GM12878 (cell line): ENCODE results near the gene GRM3. TPM values are rescaled to one million over a fixed set of nuclear protein-coding genes. Genes with fewer than 3 reads are reported as not detected.

Experiments used
- ATAC-seq: fragments of 200-7000 bp; cut with Tn5 transposase; 3 replicates; pipeline ENCODE4 v1.9.1; 2020; ENCODE audit warnings: mild to moderate bottlenecking, moderate library complexity
- BruUV-seq: library from RNA; stranded (reverse); fragments of 400-500 nt; replicated peaks from 2 replicates; lab custom pipeline; 2021; lab: Mats Ljungman, UMichigan
- CTCF ChIA-PET: fragments of 300-600 bp; sonication (Branson Sonifier 250); formaldehyde crosslinking; extraction: SDS; loops from one replicate; lab custom pipeline; 2021; ENCODE audit warnings: inconsistent platforms; lab: Yijun Ruan, JAX
- POLR2A ChIA-PET: fragments of 350-600 bp; formaldehyde crosslinking; extraction: SDS; loops from one replicate; lab custom pipeline; 2021; ENCODE audit warnings: inconsistent platforms; lab: Charles Lee
- RAD21 ChIA-PET: fragments of 300-600 bp; sonication (Branson Sonifier 250); formaldehyde crosslinking; loops from one replicate; lab custom pipeline; 2023; ENCODE audit warnings: antibody characterized with exemption; ENCODE audit not compliant: unreplicated experiment; lab: Charles Lee
- SMC1A ChIA-PET: fragments of 300-600 bp; sonication (Branson Sonifier 250); formaldehyde crosslinking; loops from one replicate; lab custom pipeline; 2023; ENCODE audit not compliant: unreplicated experiment, uncharacterized antibody; lab: Charles Lee
- DNase-seq: peaks from one replicate; pipeline ENCODE4 v3.0.0-alpha.2; 2011; ENCODE audit warnings: low read depth, low spot score
- FAIRE-seq: peaks from 3 replicates; lab custom pipeline; 2011; peaks lifted over from hg19 to GRCh38; lab: Jason Lieb, UNC
- H2AFZ ChIP-seq: 2 replicates; pipeline ENCODE4 v1.6.0; 2011; ENCODE audit warnings: low read depth, low read length, control low read depth; ENCODE audit not compliant: control insufficient read depth
- H3K27ac ChIP-seq: 2 replicates; pipeline ENCODE4 v1.5.1; 2011; ENCODE audit warnings: control low read depth; ENCODE audit not compliant: control insufficient read depth, insufficient read depth
- H3K27me3 ChIP-seq, 2 experiments: replicated peaks in 1 of 2; 2 replicates each; pipeline versions ENCODE4 v1.6.0 to v1.6.1; 2011; ENCODE audit warnings: low read length in 1 of 2; ENCODE audit not compliant: control insufficient read depth in 2 of 2, insufficient read depth in 2 of 2
- H3K36me3 ChIP-seq, 2 experiments: 2 replicates each; pipeline ENCODE4 v1.5.1; 2011; ENCODE audit warnings: low read length in 1 of 2; ENCODE audit not compliant: control insufficient read depth in 2 of 2, insufficient read depth in 2 of 2
- H3K4me1 ChIP-seq: 2 replicates; pipeline ENCODE4 v1.6.1; 2011; ENCODE audit warnings: mild to moderate bottlenecking, low read length, moderate library complexity, mixed read lengths; ENCODE audit not compliant: control insufficient read depth, insufficient read depth
- H3K4me2 ChIP-seq: 2 replicates; pipeline ENCODE4 v1.6.0; 2011; ENCODE audit warnings: control low read depth; ENCODE audit not compliant: control insufficient read depth, insufficient read depth
- H3K4me3 ChIP-seq: fragments of 200-600 bp; sonication (generic); 2 replicates; pipeline ENCODE4 v1.5.1; 2016
- H3K79me2 ChIP-seq: 2 replicates; pipeline ENCODE4 v1.6.0; 2011; ENCODE audit warnings: low read length; ENCODE audit not compliant: control insufficient read depth, insufficient read depth
- H3K9ac ChIP-seq: 2 replicates; pipeline ENCODE4 v1.8.0; 2011; ENCODE audit warnings: low read length, control low read depth, mixed read lengths; ENCODE audit not compliant: control insufficient read depth, insufficient read depth
- H3K9me3 ChIP-seq: replicated peaks from 3 replicates; pipeline ENCODE4 v1.5.1; 2011; ENCODE audit warnings: mild to moderate bottlenecking, low read length; ENCODE audit not compliant: control insufficient read depth, insufficient read depth
- H4K20me1 ChIP-seq: 2 replicates; pipeline ENCODE4 v1.6.0; 2011; ENCODE audit not compliant: control insufficient read depth, insufficient read depth
- EGR1 ChIP-seq, 2 experiments: IDR thresholded peaks; 1 replicate in 1 of 2; 2 replicates in 1 of 2; pipeline ENCODE4 v1.6.1; 2011 to 2012; ENCODE audit warnings: low read depth in 2 of 2, low read length in 2 of 2, borderline replicate concordance in 1 of 2, mild to moderate bottlenecking in 1 of 2, moderate library complexity in 1 of 2
- MEF2B ChIP-seq: fragments of 450-650 bp; IDR thresholded peaks from 2 replicates; pipeline ENCODE4 v1.6.1; 2018; ENCODE audit warnings: mild to moderate bottlenecking, moderate library complexity; ENCODE audit not compliant: partially characterized antibody, poor library complexity, severe bottlenecking
- RBBP5 ChIP-seq: fragments of 200-600 bp; sonication (generic); conservative IDR thresholded peaks from 2 replicates; pipeline ENCODE4 v1.6.1; 2016
- RUNX3 ChIP-seq: IDR thresholded peaks from 2 replicates; pipeline ENCODE4 v1.6.1; 2012; ENCODE audit warnings: low read length, inconsistent platforms
- SIX5 ChIP-seq: IDR thresholded peaks from 2 replicates; pipeline ENCODE4 v1.6.1; 2011; ENCODE audit warnings: mild to moderate bottlenecking, low read depth, low read length, moderate library complexity; ENCODE audit not compliant: severe bottlenecking
- SPI1 ChIP-seq: IDR thresholded peaks from 2 replicates; pipeline ENCODE4 v1.6.1; 2011; ENCODE audit warnings: low read depth, mild to moderate bottlenecking, low read length, moderate library complexity, borderline replicate concordance; ENCODE audit not compliant: insufficient read depth
- SREBF2 ChIP-seq: IDR thresholded peaks from 2 replicates; pipeline ENCODE4 v1.6.1; 2012; ENCODE audit warnings: mild to moderate bottlenecking, low read length
- TBL1XR1 ChIP-seq: IDR thresholded peaks from 2 replicates; pipeline ENCODE4 v1.6.1; 2012; ENCODE audit warnings: low read depth, low read length, improper control_type of control experiment
- WGBS: methylation state at CpG from one replicate; pipeline ENCODE4 v1.1.6; 2016; ENCODE audit warnings: low lambda C conversion rate; ENCODE audit not compliant: insufficient replicate concordance, insufficient coverage; ENCODE audit errors: missing lambda C conversion rate; 5-methylcytosine and 5-hydroxymethylcytosine counted together
- in situ Hi-C: fragments of 300-500 bp; cut with MboI; formaldehyde crosslinking; loops from 9 replicates; pipeline ENCODE4 v1.14.3; 2018; ENCODE audit warnings: mixed read lengths
- intact Hi-C: fragments of 100-400 bp; cut with micrococcal nuclease; formaldehyde crosslinking; loops from one replicate; pipeline ENCODE4 v1.14.2; 2022; ENCODE audit not compliant: unreplicated experiment
- polyA plus RNA-seq, 11 experiments: library from polyadenylated mRNA; depleted of rRNA in 4 of 11; unstranded in 6 of 11; stranded (reverse) in 5 of 11; fragments of >200 nt; fragmentation: Nextera tagmentation in 4 of 11; fragmentation: Illumina TruSeq in 1 of 11; extraction: Ambion mirVana in 4 of 11; extraction: Trizol in 1 of 11; gene quantifications; 1 replicate in 1 of 11; 2 replicates in 10 of 11; pipeline versions ENCODE4 v1.2.1 to v1.2.3, GENCODE V29; 2011 to 2016; ENCODE audit warnings: inconsistent platforms in 2 of 11, missing spikeins in 2 of 11, low read depth in 1 of 11
- total RNA-seq, 4 experiments: library from RNA; depleted of rRNA in 3 of 4; stranded (reverse); fragments of >200 nt in 3 of 4; fragmentation: Illumina TruSeq in 1 of 4; extraction: Trizol in 1 of 4; gene quantifications; 2 replicates each; pipeline versions ENCODE4 v1.2.1 to v1.2.3, GENCODE V29; 2013 to 2021

The GRM3 gene
- total and polyA plus RNA-seq, 10 of the 15 experiments (the other 5 are each of a cell fraction or from before 2014, with no cell fraction given), result 0.03 to 0.49 (median 0.15) TPM; not detected in 1

DNA sequence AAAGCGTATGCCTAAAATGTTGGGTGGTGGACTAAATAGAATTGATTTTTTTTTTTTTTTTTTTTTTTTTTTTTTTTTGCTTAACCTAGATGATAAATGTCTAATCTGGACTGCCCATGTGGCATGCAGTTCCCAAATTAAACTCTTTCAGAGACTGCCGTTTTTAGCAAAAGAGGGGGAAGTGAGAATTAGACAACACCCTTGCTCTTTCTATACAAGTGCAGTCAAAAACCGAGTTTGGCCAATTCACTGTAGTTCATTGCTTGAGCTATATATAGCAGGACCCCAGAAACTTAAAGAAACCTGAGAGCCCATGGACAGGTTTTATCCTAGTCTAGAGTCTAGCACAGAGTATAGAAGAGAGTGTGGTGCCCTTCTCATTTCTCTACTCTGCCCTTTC, 141.9 kb downstream of the GRM3 start (continued):
- TF ChIP-seq MEF2B (peak; percentile 67), EGR1 (IDR thresholded peaks at IDR 0.05; ENCODE audit: borderline replicate concordance in 1 of 2, low read depth in 2 of 2, low read length in 2 of 2) (no peak), SPI1 (peak; percentile 76), TBL1XR1 (peak; percentile 78; the same call in 1 of the 2 replicates), SREBF2 (no peak), RUNX3 (peak; percentile 75), SIX5 (no peak)

DNA sequence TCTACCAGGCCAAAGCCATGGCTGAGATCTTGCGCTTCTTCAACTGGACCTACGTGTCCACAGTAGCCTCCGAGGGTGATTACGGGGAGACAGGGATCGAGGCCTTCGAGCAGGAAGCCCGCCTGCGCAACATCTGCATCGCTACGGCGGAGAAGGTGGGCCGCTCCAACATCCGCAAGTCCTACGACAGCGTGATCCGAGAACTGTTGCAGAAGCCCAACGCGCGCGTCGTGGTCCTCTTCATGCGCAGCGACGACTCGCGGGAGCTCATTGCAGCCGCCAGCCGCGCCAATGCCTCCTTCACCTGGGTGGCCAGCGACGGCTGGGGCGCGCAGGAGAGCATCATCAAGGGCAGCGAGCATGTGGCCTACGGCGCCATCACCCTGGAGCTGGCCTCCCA, 142.7 kb downstream of the GRM3 start:
- in situ Hi-C loops (no loop called here), intact Hi-C loops (no loop called here)
- FAIRE-seq (no peak), ATAC-seq (no peak), DNase-seq (no peak)
- peak overlapping the region; percentile 39 for H3K27ac ChIP-seq
- peaks cover 41% of the 10 kb centered on the region for H3K4me1 ChIP-seq
- H3K4me3 ChIP-seq, result no peak overlapping the region
- no TSS peak for BruUV-seq
- 94% methylated on average over 36 of the region's 36 CpGs for WGBS
- SMC1A ChIA-PET, result no interaction called here
- CTCF ChIA-PET, result interaction anchor here (1.0 kb wide), 1 partner anchor 29 kb away, joined by 3 read pairs; no protein-coding TSS in a partner anchor
- TF ChIP-seq RUNX3 (0 out of 2 replicates have a peak, but pooled peaks have one; percentile 9), RBBP5 (no peak)
- POLR2A ChIA-PET, result no interaction called here
- H4K20me1 ChIP-seq, result no peaks in the 10 kb centered on the region
- H3K27me3 ChIP-seq, result no peaks in the 10 kb centered on the region
- peaks cover 3% of the 10 kb centered on the region; the same call in 1 of the 3 replicates for H3K9me3 ChIP-seq
- no peaks in the 10 kb centered on the region for H3K36me3 ChIP-seq
- no peak overlapping the region for H3K9ac ChIP-seq
- H3K79me2 ChIP-seq, result no peaks in the 10 kb centered on the region
- H3K4me2 ChIP-seq, result peak overlapping the region; percentile 39
- RAD21 ChIA-PET, result no interaction called here
- H2AFZ ChIP-seq, result no peak overlapping the region
